ENCODE measurements around the gene PRSS23.
"Not testable (repeated sequence)": the region's sequence is repeated elsewhere in the genome, so short reads cannot be mapped to it uniquely, and the experiment has no call there.

The PRSS23 gene

DNA sequence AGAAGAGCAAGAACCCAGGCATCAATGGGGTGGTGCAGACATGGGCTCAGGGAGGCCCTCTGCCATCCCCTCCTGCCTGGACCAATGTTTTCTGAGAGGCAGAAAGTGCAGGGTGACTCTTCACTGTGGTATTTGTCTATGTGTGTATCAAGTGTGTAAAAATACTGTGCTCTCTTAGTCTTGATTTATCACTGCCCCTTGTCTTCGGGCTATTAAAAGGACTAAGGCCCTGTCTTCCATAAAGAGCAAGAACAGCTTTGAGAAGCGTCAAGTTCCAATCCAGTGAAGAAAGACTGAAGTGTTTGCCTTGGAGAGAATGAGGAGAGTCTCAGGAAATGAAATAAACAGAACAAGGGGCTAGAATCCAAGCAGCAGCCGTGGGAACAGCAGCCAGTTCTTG is 14.4 kb downstream of the PRSS23 start:
- DNase-seq (ENCODE audit: low read depth), result no peak

DNA sequence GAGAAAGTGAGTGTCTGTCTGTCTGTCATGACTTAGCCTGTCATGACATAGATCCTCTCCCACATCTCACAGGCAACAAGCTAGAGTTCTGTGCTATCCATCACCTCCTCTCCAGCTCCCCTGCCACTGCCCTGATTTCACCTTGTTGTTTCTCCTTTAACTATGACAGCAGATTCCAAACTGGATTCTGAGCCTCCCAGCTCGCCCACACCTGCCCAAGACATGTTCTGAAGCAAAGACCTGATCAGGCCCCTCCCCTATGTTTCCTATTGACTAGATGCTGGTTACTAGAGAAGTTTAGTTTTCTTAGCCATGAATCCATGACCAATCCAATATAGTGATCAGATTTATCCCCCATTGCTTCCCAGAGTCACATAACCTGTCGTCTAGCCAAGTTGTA is 15.4 kb downstream of the PRSS23 start:
- DNase-seq (ENCODE audit: low read depth), result no peak

DNA sequence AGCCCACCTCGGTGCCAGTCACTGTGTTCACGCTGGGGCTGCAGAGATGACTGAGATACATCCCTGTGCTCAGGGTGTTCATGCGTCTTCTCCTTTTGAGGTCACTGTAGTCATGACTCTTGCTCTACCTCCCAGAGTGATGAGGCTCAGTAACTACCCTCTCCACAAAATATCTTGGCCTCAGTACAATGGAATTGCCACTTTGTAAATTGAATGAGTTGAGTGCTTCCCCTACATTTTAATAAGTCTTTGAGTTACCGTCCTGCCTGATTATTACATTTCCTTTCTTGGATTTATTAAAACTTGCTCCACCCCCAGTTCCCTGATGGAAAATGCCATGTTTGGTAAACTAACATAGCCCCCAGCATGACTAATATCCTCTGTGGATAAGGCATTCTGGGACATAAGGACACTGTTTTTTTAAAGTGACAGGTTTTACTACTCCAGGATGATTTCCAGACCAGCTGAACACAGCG is 15.9 kb downstream of the PRSS23 start:
- DNase-seq (ENCODE audit: low read depth), result no peak

DNA sequence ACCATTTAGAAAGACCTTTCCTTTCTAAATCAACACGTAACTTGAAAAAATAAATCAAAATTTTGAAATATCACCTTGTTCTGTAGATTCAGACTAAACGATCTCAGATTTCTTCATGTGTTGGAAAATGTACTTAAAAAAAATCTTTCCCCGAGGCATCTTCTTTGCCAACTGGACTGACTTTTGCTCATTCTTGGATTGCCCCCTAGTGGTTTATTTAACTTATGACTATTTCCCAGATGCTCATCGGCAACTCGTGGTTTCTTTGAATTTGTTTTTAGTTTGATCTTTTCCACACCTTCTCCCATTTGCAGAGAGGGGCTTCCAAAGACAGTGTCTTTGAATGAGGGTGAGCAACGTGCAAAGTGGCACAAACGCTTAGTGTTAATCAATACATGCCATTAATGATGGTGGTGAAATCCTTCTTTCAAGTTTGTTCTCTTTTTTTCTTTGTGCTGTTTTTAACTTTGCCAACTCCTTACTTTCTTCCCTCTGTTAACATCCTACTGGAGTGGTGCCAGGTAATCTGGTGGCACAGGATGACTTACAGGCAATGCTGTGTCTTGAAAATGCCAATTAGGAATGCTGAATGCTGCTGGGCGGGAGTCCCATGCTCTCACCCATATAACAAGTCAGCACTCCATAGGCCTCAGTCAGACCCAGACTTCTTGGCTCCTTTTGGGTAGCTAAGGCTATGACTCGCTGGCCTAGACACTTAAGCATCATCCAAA is 18.3 kb downstream of the PRSS23 start:
- no peak for DNase-seq (ENCODE audit: low read depth)

DNA sequence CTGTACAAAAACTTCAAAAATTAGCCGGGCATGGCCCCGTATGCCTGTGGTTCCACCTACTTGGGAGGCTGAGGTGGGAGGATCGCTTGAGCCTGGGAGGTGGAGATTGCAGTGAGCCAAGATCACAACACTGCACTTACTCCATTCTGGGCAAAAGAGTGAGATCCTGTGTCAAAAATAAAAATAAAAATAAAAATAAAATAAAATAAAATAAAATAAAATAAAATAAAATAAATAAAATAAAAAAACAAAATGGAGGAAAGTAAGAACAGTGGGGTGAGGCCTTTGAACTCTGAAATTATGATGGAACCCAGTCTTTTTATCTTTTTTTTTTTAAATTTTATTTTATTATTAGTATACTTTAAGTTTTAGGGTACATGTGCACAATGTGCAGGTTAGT is 23.8 kb downstream of the PRSS23 start:
- not testable (repeated sequence) for DNase-seq (ENCODE audit: low read depth)

DNA sequence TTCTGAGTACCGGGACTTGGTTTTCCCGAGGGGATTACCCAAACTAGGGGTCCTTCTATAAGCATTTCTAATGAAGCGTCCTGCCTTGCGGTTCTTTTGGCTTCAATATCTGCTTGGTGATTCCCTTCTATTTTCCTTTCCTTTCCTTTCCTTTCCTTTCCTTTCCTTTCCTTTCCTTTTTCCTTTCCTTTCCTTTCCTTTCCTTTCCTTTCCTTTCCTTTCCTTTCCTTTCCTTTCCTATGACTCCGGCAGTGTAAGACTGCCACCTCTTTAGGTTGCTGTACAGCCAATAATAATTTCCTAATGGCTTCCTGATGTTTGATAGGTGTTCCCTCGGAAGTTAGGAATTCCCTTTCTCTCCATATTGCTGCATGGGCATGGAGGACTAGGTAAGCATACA is 34.0 kb downstream of the PRSS23 start:
- DNase-seq (ENCODE audit: low read depth), result not testable (repeated sequence)

DNA sequence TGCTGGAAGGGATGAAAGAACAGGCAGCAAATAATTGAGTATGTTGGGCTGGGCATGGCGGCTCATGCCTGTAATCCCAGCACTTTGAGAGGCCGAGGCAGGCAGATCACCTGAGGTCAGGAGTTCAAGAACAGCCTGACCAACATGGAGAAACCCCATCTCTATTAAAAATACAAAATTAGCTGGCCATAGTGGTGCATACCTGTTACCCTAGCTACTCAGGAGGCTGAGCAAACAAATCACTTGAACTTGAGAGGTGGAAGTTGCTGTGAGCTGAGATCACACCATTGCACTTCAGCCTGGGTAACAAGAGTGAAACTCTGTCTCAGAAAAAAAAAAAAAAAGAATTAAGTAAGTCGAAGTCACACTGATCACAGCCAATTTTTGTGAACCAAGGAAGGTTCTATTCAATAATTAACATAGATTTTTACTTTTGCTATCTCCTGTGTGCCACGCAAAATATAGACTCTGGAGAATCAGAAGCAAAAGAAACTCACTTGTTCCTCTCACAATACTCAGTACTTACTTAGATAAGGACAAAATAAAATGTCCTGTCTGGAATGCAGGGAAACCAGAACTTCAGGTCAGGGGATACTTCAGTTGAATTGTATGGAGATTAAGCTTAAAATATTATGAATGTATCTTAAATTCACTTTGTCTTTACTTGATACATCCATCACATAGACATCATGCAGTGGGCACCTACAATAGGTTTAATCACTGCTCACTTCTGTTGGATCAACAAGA is 44.6 kb downstream of the PRSS23 start:
- DNase-seq (ENCODE audit: low read depth), result not testable (repeated sequence)

DNA sequence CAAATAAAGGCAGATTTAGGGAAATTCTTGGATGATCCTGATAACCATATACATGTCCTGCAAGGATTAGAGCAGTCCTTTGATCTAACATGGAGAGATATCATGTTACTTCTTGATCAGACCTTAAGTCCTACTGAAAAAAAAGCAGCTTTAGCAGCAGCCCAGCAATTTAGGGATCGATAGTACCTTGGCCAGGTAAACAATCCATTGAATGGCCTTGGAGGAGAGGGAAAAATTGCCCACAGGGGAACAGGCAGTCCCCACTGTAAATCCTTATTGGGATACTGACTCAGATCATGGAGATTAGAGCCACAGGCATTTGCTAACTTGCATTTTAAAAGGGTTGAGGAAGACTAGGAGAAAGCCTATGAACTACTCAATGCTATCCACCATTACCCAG is 47.8 kb downstream of the PRSS23 start:
- no peak for DNase-seq (ENCODE audit: low read depth)

DNA sequence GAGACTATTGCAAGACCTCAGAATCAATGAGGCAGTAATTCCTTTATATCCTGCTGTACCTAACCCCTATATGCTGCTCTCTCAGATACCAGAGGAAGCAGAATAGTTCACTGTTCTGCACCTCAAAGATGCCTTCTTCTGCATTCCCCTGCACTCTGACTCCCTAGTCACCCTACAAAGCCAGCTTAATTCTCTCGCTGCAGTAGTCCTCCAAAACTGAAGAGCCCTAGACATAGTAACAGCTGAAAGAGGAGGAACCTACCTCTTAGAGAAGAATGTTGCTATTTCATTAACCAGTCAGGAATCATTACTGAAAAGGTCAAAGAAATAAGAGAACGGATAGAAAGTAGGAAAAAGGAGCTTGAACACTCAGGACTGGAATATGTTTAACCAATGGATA is 49.3 kb downstream of the PRSS23 start:
- DNase-seq (ENCODE audit: low read depth), result no peak
